ENCODE measurements around the gene CLMP.

DNA sequence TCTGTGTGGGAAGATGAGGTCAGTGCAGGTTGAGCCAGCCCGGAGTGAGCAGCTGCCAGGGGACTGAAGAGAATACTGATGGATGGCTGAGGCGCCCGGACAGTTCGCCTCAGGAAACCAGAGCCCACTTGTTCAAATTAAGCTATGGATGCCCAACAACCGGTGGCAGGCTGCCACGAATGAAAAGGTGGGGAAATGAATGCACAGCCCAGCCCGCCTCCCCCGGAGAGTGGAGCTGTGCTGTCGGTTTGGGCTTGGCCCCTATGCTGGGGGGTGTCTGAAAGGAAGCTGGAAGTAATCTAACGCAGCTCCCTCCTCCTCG, 155.0 kb downstream of the CLMP start:
- TF ChIP-seq CTCF (IDR thresholded peaks at IDR 0.05; ENCODE audit: insufficient read depth, low read length) (no peak), POLR2AphosphoS5 (IDR thresholded peaks at IDR 0.05; ENCODE audit: low read depth) (no peak), SPI1 (IDR thresholded peaks at IDR 0.05; ENCODE audit: borderline replicate concordance, low read depth) (no peak)
- TF ChIP-seq, protein P1, sequence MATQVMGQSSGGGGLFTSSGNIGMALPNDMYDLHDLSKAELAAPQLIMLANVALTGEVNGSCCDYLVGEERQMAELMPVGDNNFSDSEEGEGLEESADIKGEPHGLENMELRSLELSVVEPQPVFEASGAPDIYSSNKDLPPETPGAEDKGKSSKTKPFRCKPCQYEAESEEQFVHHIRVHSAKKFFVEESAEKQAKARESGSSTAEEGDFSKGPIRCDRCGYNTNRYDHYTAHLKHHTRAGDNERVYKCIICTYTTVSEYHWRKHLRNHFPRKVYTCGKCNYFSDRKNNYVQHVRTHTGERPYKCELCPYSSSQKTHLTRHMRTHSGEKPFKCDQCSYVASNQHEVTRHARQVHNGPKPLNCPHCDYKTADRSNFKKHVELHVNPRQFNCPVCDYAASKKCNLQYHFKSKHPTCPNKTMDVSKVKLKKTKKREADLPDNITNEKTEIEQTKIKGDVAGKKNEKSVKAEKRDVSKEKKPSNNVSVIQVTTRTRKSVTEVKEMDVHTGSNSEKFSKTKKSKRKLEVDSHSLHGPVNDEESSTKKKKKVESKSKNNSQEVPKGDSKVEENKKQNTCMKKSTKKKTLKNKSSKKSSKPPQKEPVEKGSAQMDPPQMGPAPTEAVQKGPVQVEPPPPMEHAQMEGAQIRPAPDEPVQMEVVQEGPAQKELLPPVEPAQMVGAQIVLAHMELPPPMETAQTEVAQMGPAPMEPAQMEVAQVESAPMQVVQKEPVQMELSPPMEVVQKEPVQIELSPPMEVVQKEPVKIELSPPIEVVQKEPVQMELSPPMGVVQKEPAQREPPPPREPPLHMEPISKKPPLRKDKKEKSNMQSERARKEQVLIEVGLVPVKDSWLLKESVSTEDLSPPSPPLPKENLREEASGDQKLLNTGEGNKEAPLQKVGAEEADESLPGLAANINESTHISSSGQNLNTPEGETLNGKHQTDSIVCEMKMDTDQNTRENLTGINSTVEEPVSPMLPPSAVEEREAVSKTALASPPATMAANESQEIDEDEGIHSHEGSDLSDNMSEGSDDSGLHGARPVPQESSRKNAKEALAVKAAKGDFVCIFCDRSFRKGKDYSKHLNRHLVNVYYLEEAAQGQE (IDR thresholded peaks at IDR 0.05; ENCODE audit: insufficient replicate concordance, low read depth), result no peak
